RWPE1 (cell line): Measurements from ENCODE around the gene SLC4A2.
A peak's percentile ranks its signal among the peaks of the same experiment; 100 is the strongest.

ENCODE experiments used
- CTCF ChIA-PET: fragments of 350-600 bp; sonication (Branson Sonifier 250); formaldehyde crosslinking; extraction: SDS; loops from one replicate; lab custom pipeline; 2021; lab: Yijun Ruan, JAX
- POLR2A ChIA-PET: fragments of 400-600 bp; formaldehyde crosslinking; extraction: SDS; loops from one replicate; lab custom pipeline; 2020; ENCODE audit warnings: antibody characterized with exemption; ENCODE audit not compliant: low non-redundant PET; lab: Yijun Ruan, JAX
- DNase-seq: peaks from one replicate; pipeline ENCODE4 v3.0.0; 2012; ENCODE audit warnings: low spot score
- H3K27ac ChIP-seq: fragments of 450-650 bp; 2 replicates; pipeline ENCODE4 v1.5.1; 2017
- TF ChIP-seq, protein P1 (sequence below): fragments of 450-650 bp; conservative IDR thresholded peaks from 2 replicates; pipeline ENCODE4 v1.5.1; 2017; ENCODE audit warnings: low read depth, mild to moderate bottlenecking

The SLC4A2 gene

DNA sequence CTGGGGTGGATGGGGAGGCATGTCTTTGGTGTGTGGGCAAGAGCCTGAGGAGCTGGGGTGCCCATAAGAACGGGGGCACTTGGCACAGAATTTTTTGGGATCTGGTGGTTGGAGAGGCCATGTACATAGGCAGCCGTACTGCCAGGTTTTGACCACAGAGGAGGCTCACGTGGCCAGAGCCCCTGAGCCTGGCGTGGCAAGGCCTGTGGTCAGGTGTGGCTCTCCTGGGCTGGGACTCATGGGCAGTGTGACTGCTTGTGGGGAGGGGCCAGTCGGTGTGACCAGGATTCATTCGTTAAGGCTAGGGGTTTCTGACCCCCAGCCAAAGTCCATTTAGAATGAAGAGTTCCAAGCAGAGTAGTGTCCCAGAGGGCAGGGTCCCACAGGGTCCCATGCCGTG, 65.1 kb downstream of the SLC4A2 start:
- CTCF ChIA-PET: interaction anchor here (0.6 to 1.4 kb wide), 7 partner anchors 11 to 954 kb away, joined by 3 to 11 read pairs (median 3); no protein-coding TSS in a partner anchor
- TF ChIP-seq, protein P1, sequence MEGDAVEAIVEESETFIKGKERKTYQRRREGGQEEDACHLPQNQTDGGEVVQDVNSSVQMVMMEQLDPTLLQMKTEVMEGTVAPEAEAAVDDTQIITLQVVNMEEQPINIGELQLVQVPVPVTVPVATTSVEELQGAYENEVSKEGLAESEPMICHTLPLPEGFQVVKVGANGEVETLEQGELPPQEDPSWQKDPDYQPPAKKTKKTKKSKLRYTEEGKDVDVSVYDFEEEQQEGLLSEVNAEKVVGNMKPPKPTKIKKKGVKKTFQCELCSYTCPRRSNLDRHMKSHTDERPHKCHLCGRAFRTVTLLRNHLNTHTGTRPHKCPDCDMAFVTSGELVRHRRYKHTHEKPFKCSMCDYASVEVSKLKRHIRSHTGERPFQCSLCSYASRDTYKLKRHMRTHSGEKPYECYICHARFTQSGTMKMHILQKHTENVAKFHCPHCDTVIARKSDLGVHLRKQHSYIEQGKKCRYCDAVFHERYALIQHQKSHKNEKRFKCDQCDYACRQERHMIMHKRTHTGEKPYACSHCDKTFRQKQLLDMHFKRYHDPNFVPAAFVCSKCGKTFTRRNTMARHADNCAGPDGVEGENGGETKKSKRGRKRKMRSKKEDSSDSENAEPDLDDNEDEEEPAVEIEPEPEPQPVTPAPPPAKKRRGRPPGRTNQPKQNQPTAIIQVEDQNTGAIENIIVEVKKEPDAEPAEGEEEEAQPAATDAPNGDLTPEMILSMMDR: no peak
- POLR2A ChIA-PET: no interaction called here
- peak overlapping the region; percentile 23; the same call in 1 of the 2 replicates for H3K27ac ChIP-seq
- DNase-seq: no peak

- no peak overlapping the region for H3K27ac ChIP-seq
- DNase-seq: no peak
- ChIA-PET POLR2A (no interaction called here), CTCF (interaction anchor here (0.6 to 1.4 kb wide), 3 partner anchors 11 to 119 kb away, joined by 3 to 11 read pairs (median 5); no protein-coding TSS in a partner anchor)
- TF ChIP-seq, protein P1: no peak
These were observed 65.6 kb downstream of the SLC4A2 start for GRCh38 chr7:151124899-151125399.

DNA sequence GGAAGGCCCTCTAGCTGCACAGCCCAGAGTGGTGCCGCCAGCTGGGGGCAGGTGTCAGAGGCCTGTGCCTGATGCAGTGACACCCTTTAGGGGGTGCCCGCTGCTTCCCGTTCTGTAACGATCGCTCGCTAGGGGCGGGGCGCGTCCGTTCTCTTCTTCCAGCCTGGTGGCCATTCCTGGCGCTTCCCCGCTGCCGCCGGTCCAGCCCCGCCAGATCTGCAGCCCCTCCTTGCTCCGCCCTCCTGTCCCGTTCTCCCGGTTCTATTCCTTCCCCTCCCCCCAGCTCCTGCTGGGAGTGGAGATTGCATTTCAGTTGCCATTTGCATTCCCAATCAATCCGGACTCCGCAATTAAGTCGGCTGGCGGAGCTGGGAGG, 66.1 kb downstream of the SLC4A2 start:
- CTCF ChIA-PET: no interaction called here
- POLR2A ChIA-PET: no interaction called here
- no peak for DNase-seq
- TF ChIP-seq, protein P1: no peak
- no peak overlapping the region for H3K27ac ChIP-seq

DNA sequence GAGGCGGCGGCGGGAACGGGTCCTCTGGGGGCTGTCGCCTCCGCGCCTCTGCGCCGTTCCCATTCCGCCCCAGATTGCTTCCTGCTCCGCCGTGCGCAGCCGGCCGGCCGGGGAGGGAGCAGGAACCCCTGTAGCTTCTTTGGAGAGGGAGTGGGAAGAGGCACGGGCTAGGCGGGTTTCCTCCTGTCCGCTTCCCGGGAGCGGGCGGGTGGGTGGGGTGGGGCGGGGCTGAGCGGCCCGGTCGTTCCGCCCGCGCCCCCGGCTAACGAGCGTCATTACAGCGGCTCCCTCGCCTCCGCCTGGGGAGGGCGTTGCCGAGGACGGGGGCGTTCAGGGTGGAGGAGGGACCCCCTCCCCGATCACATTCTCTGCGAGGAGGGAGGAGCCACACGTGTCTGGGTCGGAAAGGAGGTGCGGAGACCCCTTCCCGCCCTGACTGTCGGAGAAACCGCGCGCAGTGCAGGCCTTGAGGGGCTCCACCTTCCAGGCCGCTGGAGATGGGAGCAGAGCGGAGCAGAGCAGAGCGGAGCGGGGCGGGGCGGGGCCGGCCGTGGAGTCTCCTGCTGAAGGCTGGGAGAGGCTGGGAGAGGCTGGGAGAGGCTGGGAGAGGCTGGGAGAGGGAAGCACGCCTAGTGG, 66.6 kb downstream of the SLC4A2 start:
- POLR2A ChIA-PET: no interaction called here

More for the DNA sequence above, 66.6 kb downstream of the SLC4A2 start:
- DNase-seq: no peak
- no peak overlapping the region for H3K27ac ChIP-seq
- CTCF ChIA-PET: no interaction called here
- TF ChIP-seq, protein P1: no peak
